ENCODE results near the gene WDR88.
A peak's percentile ranks its signal among the peaks of the same experiment; 100 is the strongest.
"Not testable (repeated sequence)": the region's sequence is repeated elsewhere in the genome, so short reads cannot be mapped to it uniquely, and the experiment has no call there.

WDR88 gene, protein sequence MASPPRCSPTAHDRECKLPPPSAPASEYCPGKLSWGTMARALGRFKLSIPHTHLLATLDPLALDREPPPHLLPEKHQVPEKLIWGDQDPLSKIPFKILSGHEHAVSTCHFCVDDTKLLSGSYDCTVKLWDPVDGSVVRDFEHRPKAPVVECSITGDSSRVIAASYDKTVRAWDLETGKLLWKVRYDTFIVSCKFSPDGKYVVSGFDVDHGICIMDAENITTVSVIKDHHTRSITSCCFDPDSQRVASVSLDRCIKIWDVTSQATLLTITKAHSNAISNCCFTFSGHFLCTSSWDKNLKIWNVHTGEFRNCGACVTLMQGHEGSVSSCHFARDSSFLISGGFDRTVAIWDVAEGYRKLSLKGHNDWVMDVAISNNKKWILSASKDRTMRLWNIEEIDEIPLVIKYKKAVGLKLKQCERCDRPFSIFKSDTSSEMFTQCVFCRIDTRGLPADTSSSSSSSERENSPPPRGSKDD

DNA sequence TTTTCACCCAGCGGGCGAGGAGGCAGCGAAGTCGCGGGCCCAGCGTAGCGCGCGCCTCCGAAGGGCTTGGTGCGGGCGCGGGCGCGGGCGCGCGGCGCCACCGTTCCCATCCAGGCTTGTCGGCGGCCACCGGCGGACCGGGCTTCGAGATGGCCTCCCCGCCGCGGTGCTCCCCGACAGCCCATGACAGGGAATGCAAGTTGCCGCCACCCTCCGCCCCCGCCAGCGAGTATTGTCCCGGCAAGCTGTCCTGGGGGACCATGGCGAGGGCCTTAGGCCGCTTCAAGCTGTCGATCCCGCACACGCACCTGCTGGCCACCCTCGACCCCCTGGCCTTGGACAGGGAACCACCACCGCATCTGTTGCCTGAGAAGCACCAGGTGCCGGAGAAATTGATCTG, at the start of gene WDR88:
WDR88 (plus strand) TSS at position 94 of the 400 bp plus-strand sequence; CDS start at position 150, 56 bp downstream.
- no peak for DNase-seq (ENCODE audit: low spot score)

DNA sequence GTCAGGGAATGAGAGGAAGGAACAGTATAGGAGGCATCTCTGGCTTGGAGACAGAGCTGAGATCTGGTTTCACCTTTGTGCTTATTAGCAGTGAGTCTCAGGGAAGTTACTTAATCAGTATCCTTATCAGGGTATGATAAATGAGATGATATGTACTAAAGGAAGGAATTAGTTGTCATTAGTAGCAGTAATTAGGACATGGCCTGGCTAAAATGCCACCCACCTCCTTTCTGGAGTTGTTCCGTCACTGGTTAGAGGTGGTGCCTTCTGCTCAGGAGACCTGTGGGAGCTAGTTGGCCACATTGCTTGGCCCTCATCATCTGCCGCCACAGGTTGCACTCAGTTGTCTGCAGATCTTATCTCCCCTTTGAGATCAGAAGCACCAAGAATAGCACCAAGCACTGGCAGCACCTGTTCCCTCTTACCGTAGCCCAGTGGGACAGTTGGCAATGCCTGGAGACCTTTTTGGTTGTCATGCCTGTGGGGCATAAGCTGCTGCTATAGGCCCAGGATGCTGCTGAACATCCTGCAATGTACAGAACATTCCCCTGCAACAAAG, 46.3 kb upstream of the WDR88 start:
- DNase-seq (ENCODE audit: low spot score), result no peak

DNA sequence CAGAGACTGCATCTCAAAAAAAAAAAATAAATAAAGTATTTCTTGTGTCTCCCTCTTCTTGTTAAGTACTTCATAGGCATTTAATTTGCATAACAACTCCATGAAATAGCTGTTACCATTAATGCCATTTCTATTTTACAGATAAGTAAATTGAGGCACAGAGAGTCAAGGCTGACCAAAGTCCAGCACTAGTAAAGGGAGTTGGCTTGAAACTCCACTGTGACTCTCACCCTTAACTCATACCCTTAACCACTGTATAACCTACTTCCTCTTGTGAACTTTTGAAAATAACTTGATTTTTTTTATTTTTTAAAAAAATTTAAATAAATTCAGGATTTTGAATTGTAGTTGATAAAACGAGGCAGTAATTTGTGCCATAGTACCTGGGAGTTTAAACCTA, 45.0 kb upstream of the WDR88 start:
- DNase-seq (ENCODE audit: low spot score), result no peak

DNA sequence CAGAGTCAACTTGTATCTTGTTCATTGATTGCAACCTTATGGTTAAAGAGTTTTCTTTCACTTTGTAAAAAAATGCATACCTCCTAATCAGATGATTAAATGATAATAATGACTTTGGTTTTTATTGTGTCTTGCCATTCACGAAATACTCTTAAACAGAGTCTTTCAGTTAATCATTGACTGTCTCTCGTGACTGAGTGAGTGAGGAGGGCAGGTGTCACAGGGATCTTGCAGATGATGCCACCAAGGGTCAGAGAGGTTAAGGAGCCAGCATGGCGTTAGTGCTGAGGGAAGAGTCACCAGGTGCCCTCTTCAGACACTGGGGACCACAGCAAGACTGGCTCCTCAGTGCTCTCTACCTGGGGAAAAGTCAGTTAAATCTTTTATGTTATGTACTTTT, 42.9 kb upstream of the WDR88 start:
- no peak for DNase-seq (ENCODE audit: low spot score)

DNA sequence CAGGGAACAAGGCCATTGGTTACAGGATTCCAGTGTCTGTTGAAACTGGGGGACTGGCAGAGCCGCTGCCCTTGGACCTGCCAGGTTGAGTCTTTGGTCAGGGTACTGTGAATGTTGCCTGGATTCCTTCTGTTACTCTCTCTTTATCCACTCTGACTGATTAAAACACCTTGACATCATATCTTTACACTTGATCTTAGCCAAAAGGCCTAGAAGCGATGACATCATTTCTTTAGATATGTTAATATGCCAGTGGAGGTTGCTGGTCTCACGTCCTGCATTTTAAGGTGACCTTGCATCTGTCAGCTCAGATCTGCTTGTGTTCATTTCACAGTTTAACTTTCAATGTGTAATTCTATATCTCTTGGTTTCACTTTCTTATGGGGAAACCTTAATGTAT, 41.7 kb upstream of the WDR88 start:
- DNase-seq (ENCODE audit: low spot score), result no peak

DNA sequence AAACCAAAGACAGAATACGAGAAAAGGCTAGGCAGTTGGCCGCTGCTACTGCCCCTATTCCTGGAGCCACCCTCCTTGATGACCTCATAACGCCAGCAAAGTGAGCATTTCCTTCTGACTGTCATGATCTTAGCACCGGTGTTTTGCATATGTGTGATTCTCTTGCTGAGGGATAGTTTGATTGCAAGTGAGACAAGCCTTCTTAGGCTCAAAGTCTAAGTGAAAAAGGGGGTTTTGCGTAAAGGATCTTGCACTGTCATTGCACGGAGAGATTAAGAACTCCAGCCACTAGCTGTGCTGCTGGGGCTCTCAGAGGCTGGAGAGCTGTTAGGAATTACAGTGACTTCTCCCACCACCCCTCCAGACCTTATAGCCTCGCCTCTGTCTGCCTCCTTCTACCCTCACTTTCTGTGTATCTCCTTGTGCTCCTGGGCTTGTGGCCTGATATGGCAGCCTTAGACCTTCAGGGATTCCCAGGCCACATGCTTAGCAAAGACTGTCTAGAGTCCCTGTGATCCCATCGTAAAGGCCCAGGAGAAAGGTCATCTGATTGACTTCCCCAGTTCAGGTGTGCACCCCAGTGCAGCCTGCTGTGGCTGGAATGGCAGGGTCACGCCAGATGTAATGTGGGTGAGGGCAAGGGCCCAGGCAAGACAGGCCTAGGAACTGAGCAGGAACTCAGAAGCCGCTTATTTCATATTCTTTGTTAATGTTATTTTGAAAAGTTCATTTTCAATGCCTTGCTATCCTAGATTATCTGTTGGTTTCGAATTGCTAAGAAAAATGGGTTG, 38.3 kb upstream of the WDR88 start:
- no peak for DNase-seq (ENCODE audit: low spot score)

DNA sequence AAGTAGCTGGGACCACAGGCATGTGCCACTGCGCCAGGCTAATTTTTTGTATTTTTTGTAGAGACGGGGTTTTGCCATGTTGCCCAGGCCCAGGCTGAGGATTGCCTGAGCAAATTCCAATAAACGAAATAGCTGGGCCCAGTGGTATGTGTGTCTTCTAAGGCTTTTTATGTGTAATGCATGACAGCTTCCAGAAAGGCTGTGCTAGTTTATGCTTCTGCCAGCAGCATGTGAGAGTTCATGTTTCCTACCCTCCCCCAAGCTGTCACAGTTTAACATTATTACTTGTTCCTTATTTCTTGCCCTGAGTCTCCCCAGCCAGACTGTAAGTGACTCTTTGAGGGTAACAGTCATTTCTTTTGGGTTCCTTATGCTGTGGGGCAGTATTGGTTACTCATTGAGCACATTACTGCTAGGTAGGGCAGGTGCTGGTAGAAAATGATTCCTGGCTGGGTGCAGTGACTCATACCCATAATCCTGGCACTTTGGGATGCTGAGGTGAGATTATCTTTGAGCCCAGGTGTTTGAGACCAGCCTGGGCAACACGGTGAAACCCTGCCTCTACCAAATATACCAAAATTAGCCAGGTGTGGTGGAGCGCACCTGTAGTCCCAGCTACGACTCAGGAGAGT, 37.4 kb upstream of the WDR88 start:
- no peak for DNase-seq (ENCODE audit: low spot score)

DNA sequence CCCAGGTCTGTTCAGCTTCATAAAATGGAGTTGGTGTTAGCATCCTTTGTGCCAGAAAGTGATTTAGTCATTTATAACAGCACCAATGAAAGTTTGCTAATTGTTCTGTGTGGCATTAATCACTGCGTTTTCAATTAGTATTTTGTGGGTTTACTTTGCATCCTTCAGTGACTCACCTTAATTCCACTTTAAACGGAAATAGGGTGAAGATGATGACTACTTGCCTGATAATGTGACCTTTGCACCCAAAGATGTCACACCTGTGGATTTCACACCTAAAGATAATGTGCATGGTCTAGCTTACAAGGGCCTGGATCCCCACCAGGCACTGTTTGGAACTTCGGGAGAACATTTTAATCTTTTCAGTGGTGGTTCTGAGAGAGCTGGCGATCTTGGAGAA, 35.9 kb upstream of the WDR88 start:
- no peak for DNase-seq (ENCODE audit: low spot score)

DNA sequence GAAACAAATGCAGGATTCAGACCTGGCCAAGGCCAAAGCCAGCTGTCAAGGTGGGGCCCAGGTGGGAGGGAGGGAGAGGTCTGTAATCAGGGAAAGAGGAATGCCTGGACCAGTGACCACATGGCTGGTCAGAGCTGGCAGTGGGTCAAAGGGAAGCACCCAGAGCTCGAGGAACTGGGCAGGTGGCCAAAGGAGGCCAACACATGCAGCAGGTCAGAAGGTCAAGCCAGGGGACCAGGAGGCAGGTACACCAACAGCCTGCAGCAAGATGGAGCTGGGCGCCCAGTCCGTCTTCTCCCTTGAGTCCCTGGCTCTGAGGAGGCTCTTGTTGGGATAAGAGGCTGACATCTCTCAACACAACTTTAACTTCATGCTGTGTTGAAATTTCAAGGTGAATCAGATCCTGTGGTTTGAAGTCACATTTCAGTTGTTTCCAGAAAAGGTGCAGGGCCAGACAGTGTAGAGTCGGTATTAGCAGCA, 33.8 kb upstream of the WDR88 start:
- DNase-seq (ENCODE audit: low spot score), result no peak

DNA sequence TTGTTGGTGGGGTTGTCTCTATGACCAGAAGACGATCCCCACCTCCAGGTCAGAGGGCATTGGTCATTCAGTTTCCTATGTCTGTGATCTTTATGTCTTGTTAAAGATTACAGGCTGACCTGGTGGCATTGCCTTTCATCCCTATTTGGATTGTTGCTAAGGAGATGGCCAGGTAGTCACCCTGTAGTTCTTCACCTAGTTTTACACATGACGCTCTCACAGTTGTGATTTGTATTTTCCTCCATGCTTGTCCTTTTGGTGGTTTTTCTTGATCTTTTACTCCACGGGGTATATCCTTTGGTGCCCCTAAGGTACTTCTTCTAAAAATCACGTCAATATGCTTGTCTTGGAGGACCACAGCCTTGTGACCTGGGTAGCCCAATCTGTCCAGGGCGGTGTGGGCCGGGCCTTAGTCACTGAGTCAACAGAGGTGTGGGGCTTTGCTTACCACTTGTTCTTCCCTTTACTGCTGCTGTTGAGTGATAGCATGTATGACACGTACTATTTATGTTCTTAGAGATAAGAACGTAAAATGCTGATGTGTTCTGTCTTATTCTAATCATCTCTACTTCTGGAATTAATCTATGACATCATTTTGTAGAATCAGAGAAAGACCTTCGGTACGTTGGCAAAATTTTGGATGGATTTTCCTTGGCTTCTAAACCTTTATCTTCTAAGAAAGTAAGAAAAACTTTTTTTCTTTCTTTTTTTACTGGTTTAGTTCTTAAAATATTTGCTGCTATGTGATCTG, 30.8 kb upstream of the WDR88 start:
- DNase-seq (ENCODE audit: low spot score), result no peak

DNA sequence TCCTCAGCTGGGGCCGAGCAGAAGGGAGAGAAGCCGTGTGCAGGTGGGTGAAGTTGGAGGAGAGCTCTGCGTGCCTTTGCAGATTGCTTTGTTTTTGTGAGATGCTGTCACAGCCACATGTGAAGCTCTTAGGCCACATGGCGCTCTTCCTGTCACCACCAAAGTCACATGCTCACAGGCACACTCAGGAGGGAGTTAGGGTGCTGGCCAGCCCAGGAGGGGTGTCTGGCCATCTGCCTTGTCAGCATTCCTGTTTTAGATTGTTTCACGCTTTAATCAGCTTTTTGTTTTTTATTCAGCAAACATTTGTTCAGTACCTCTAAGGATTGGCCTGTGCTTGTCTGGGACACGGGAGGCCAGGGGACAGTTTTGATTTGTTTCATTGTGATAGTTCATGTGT, 29.0 kb upstream of the WDR88 start:
- no peak for DNase-seq (ENCODE audit: low spot score)

DNA sequence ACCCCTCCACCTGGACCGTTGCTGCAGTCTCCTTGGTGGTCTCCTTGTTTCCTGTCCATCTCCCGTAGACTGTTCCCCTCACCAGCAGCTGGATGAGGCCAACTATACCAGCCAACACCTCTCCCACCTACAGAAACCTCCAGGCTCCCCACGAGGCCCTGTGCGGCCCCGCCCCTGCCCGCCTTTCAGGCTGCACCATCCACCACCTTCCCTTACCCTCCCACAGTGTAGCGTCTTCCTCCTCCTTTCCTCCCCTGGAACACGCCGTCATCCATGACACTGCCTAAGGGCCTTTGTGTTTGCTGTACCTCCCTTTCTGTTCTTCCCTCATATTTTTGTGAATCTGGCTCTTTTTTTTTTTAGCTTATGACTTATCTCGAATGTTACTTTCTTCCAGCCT, 23.8 kb upstream of the WDR88 start:
- no peak for DNase-seq (ENCODE audit: low spot score)

DNA sequence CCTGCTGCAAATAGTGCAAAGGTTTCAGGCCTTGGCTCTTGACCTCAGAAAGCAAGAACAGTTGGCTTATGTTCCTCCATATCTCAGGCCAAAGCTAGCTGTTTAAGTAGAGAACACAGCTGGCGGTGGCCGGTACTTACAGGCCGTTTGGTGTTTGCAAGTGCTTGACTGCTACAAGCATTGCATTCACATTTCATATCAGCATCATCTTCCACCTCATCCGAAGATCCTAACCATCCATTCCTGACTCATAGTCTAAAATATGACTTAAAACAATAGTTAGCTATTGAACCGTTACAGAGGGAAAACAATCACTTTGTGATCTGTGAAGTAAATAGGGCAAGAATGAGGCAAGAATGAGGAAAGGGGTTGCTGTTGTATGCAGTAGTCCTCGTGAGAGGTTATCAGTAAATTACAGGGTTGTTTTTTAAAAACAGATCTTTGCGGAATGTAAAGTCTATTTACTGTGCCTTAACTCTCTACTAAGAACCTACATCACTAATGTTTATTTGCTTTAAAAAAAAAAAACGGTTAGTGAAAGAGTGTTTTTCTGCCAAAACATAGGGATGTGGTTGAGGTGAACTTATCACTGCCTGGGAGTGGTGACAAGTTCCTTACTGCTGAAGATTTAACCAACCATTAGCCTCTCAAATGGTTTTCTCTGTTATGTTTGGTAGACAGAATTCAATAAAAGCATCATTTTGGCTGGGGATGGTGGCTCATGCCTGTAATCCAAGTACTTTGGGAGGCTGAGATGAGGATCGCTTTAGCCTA, 21.6 kb upstream of the WDR88 start:
- no peak for DNase-seq (ENCODE audit: low spot score)

DNA sequence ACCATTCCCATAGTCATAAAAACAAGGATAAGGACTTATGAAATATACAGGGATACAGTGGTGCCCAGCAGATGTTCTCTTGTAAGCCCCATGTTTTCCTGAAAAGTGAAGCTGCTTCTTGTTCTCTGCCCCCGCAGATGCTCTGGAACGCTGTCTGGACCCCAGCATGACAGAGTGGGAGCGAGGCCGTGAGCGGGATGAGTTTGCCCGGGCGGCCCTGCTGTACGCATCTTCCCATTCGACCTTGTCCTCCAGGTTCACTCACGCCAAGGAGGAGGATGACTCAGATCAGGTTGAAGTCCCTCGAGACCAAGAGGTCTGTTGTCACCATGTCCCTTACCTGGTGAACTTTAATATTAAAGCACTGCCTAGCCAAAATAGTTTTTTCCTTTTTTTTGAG, 20.3 kb upstream of the WDR88 start:
- DNase-seq (ENCODE audit: low spot score), result no peak

DNA sequence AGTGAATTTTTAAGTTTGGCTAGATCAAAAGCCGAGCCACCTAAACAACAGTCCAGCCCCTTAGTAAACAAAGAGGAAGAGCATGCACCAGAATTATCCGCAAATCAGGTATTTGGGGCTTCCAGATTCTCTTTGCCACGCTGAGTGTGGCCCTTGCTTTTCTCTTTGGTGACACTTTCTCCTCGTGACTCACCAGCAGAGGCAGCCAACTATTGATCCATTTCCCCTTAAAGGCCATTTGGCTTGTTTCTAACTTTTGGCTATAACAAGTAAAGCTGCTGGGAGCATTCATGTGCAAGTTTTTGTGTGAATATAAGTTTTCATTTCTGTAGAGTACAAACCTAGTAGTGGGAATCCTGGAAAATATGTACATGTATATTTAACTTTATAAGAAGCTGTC, 17.6 kb upstream of the WDR88 start:
- DNase-seq (ENCODE audit: low spot score), result no peak

DNA sequence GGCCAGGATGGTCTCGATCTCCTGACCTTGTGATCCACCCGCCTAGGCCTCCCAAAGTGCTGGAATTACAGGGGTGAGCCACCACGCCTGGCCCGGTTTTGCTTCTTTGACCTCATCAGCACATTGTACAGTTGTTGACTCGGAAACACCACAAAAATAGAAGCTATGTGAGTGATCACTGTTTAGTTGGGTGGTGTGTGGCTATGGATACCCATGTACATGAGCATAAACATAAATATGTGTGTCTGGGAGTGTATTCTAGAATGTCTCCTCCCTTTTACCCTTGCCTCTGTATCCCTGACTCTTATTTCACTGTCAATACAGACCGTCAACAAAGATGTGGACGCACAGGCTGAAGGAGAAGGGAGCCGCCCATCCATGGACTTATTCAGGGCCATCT, 14.4 kb upstream of the WDR88 start:
- DNase-seq (ENCODE audit: low spot score), result no peak

DNA sequence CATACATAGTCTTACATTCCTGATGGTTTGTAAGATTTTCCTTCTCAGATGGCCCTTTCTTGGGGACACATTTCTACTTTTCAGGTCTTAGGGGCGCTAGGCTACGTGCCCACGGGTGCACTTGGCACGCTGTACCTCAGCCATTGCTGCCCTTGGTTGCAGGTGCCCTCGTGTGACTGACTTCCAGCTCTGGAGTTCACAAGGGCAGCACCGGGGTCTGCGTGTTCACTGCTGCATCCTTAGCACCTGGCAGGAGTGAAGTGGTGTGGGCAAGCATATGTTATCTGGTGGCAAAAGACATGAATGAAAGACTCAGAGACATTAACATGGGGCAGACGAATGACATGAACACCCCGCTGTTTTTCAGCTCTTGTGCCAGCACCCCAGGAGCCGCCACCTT, 13.3 kb upstream of the WDR88 start:
- no peak for DNase-seq (ENCODE audit: low spot score)

DNA sequence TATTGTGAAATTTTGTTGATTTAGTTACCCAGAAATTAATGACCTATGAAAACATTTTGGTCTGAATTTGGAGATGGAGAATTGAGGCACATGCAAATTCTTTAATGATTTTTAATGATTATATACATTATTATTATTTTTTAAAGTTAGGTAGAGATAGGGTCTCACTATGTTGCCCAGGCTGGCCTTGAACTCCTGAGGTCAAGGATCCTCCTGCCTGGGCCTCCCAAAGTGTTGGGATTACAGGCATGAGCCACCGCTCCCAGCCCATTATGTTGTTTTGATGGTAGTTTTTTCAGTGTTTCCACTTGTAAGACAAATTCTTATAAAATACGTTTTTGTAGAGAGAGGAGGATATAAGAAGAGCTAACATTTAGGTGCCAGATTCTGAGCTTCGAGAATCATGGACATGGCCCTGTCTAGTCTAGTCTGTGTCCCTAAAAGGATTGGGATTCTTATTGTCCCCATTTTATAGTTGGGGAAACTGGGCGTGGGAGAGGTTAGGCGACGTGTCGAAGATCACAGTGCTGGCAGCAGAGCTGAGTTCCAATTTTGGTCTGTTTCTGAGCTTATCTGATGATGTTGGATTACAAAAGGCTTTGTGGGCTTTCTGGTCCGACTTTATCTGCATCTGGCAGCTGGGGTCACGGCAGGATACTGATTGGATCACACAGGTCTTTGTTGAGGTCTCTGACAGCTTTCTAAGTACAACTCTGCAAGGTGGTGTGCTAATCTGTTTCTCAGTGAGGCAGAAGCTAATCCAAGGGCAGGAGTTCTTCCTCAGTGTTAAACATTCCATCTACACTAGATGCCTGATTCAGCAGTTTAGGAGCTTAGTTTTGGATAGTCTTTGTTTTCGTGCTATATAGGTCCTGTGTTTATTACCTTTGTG, 7.5 kb upstream of the WDR88 start:
- no peak for DNase-seq (ENCODE audit: low spot score)

DNA sequence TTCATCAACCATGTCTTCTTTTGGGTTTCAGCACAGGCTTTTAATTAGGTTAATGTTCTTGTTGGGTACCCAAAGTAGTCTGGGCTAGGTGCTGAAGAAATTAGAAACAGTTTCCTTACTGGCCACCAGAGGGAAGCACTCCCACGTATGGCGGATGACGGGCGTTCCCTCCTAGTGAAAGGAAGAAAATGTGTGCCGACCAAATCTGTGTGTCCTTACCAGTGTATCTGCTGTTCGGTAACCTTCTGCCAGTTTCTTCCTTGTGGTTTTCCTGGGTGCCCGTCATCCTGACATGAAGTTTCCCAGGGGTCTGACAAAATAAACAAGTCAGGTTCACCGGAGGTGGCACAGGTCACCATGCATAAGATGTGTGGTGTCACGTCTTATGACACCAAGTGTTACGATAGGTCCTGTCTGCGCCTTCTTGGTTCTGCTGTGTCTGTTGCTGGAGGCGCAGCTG, 6.0 kb upstream of the WDR88 start:
- DNase-seq (ENCODE audit: low spot score), result peak; percentile 85

DNA sequence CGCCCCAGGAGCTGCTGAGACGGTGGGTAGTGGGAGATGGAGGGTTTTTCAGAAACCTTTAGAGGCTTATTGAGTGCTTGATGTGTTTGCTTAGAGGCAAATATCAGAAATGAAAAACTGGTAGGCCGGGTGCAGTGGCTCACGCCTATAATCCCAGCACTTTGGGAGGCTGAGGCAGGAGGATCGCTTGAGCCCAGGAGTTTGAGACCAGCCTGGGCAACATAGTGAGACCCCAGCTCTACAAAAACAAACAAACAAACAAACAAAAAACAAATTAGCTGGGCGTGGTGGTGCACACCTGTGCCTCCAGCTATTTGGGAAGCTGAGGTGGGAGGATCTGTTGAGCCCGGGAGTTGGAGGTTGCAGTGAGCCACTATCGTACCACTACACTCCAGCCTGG, 5.2 kb upstream of the WDR88 start:
- DNase-seq (ENCODE audit: low spot score), result not testable (repeated sequence)
